IPS DF 6.9 (cell line): ENCODE results near the gene FASN.

ENCODE experiments used
- DNase-seq: peaks from one replicate; pipeline ENCODE4 v3.0.0-alpha.2; 2013; ENCODE audit warnings: low read depth, low spot score
- H3K27ac ChIP-seq: one replicate; pipeline ENCODE4 v1.5.1; 2013; ENCODE audit warnings: low read length, control low read depth
- H3K27me3 ChIP-seq: 2 replicates; pipeline ENCODE4 v1.6.1; 2013; ENCODE audit warnings: mild to moderate bottlenecking, low read length; ENCODE audit not compliant: control insufficient read depth, insufficient read depth
- H3K36me3 ChIP-seq: 2 replicates; pipeline ENCODE4 v1.6.1; 2013; ENCODE audit warnings: low read length; ENCODE audit not compliant: control insufficient read depth, insufficient read depth
- H3K4me1 ChIP-seq: 2 replicates; pipeline ENCODE4 v1.6.1; 2013; ENCODE audit warnings: low read length; ENCODE audit not compliant: control insufficient read depth, insufficient read depth
- H3K4me3 ChIP-seq: 2 replicates; pipeline ENCODE4 v1.5.1; 2013; ENCODE audit warnings: mild to moderate bottlenecking, low read length
- H3K9me3 ChIP-seq: 2 replicates; pipeline ENCODE4 v1.6.1; 2013; ENCODE audit warnings: low read length, inconsistent platforms; ENCODE audit not compliant: control insufficient read depth, insufficient read depth
- WGBS: extraction: QIAGEN DNeasy Blood & Tissue Kit; methylation state at CpG from one replicate; pipeline ENCODE4 v1.1.7; 2013; ENCODE audit warnings: mixed read lengths, missing lambda C conversion rate; ENCODE audit not compliant: insufficient read length, insufficient coverage; 5-methylcytosine and 5-hydroxymethylcytosine counted together

Gene FASN

DNA sequence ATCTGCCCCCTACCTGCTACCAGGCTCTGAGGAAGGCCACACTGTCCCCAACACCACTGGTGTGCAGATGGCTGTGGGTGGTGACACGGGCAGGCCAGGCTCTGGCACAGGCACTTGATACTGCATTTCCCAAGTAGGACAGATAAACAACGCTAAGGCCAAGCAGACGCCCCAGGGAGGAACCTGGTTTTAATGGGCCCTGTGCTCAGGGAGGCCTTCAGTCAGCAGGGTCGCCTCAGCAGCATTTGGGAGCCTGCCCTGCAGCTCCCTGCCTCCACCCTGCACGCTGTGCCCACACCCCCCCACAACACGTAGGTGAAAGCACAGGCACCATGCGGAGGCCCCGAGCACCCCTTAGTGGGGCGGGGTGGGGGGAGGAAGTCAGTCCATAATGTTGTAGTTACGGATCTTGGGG lies 3.3 kb upstream of the FASN start:
- Histone ChIP-seq H3K4me3 (no peak overlapping the region), H3K36me3 (no peaks in the 10 kb centered on the region; the same call in 1 of the 2 replicates), H3K9me3 (no peaks in the 10 kb centered on the region), H3K4me1 (peaks cover 24% of the 10 kb centered on the region), H3K27ac (no peak overlapping the region), H3K27me3 (no peaks in the 10 kb centered on the region)
- DNase-seq: no peak
- no CpG with 5 or more reads among the region's 10 CpGs for WGBS

GRCh38 chr17:82100502-82101298 lies 2.7 kb upstream of the FASN start:
- Histone ChIP-seq H3K9me3 (no peaks in the 10 kb centered on the region), H3K4me3 (no peak overlapping the region), H3K27me3 (no peaks in the 10 kb centered on the region), H3K4me1 (peaks cover 24% of the 10 kb centered on the region), H3K36me3 (peaks cover 5% of the 10 kb centered on the region), H3K27ac (no peak overlapping the region)
- no CpG with 5 or more reads among the region's 35 CpGs for WGBS
- DNase-seq: no peak

DNA sequence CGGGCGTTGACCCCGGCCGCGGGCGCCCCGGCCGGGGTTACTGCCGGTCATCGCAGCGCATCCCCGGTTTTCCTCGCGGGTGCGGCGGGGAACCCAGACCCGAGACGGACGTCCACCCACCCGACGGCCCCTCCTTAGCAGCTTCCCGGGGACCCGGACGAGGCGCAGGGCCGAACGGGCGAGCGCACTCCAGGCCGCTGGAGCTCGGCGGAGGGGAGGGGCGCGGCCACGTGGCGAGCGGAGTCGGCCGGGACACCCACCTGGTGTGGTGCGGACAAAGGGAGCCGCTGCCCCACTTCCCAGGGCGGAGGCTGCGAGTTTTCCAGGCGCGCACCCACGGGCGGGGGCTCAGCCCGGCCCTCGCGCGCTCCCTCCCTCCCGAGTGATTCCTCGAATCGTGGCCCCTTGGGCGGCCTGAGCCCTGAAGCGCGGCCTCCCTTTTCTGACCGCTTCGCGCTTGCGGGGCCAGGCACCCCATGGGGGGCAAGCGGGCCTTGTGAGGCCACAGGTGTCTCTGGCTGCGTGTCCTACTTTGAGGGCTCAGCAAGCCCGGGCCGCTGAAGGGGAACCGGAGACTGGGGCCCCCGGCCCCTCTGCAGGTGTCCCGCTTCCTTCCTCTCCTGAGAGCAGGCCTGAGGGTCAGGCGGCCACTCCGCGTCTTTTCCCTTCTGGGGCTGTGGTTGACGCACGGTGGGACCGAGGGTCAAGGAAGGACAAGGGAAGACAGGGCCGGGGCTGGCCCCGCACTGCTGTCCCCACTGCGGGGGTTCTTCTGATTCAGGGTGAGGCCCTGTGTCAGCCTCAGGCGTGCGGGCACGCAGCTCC lies 1.1 kb upstream of the FASN start:
- peaks cover 16% of the 10 kb centered on the region for H3K36me3 ChIP-seq
- H3K9me3 ChIP-seq: no peaks in the 10 kb centered on the region
- H3K4me1 ChIP-seq: peaks cover 21% of the 10 kb centered on the region
- H3K4me3 ChIP-seq: peak overlapping the region; percentile 78
- DNase-seq: no peak
- WGBS: no CpG with 5 or more reads among the region's 80 CpGs
- no peak overlapping the region for H3K27ac ChIP-seq
- H3K27me3 ChIP-seq: no peaks in the 10 kb centered on the region

- DNase-seq: no peak
- Histone ChIP-seq H3K4me3 (peak overlapping the region; percentile 78), H3K36me3 (peaks cover 29% of the 10 kb centered on the region), H3K9me3 (no peaks in the 10 kb centered on the region), H3K27ac (no peak overlapping the region), H3K4me1 (peaks cover 17% of the 10 kb centered on the region), H3K27me3 (no peaks in the 10 kb centered on the region)
- no CpG with 5 or more reads among the region's 36 CpGs for WGBS
These were observed 192 bp downstream of the FASN start for GRCh38 chr17:82097919-82098168.

- Histone ChIP-seq H3K4me1 (peaks cover 16% of the 10 kb centered on the region), H3K36me3 (peaks cover 34% of the 10 kb centered on the region), H3K9me3 (no peaks in the 10 kb centered on the region), H3K27me3 (no peaks in the 10 kb centered on the region), H3K4me3 (peak overlapping the region; percentile 78), H3K27ac (no peak overlapping the region)
- WGBS: no CpG with 5 or more reads among the region's 77 CpGs
- DNase-seq: no peak
These were observed 685 bp downstream of the FASN start for GRCh38 chr17:82097184-82097918.

- Histone ChIP-seq H3K36me3 (peaks cover 40% of the 10 kb centered on the region), H3K27ac (no peak overlapping the region), H3K4me3 (peak overlapping the region; percentile 78), H3K4me1 (peaks cover 16% of the 10 kb centered on the region), H3K9me3 (no peaks in the 10 kb centered on the region), H3K27me3 (no peaks in the 10 kb centered on the region)
- WGBS: no CpG with 5 or more reads among the region's 8 CpGs
- no peak for DNase-seq
These were observed 1.3 kb downstream of the FASN start for GRCh38 chr17:82096709-82097183.

- DNase-seq: no peak
- H3K27ac ChIP-seq: no peak overlapping the region
- peaks cover 47% of the 10 kb centered on the region for H3K36me3 ChIP-seq
- peaks cover 16% of the 10 kb centered on the region for H3K4me1 ChIP-seq
- H3K4me3 ChIP-seq: no peak overlapping the region; the same call in 1 of the 2 replicates
- no CpG with 5 or more reads among the region's 35 CpGs for WGBS
- H3K27me3 ChIP-seq: no peaks in the 10 kb centered on the region
- no peaks in the 10 kb centered on the region for H3K9me3 ChIP-seq
These were observed 2.0 kb downstream of the FASN start for GRCh38 chr17:82095777-82096708.

DNA sequence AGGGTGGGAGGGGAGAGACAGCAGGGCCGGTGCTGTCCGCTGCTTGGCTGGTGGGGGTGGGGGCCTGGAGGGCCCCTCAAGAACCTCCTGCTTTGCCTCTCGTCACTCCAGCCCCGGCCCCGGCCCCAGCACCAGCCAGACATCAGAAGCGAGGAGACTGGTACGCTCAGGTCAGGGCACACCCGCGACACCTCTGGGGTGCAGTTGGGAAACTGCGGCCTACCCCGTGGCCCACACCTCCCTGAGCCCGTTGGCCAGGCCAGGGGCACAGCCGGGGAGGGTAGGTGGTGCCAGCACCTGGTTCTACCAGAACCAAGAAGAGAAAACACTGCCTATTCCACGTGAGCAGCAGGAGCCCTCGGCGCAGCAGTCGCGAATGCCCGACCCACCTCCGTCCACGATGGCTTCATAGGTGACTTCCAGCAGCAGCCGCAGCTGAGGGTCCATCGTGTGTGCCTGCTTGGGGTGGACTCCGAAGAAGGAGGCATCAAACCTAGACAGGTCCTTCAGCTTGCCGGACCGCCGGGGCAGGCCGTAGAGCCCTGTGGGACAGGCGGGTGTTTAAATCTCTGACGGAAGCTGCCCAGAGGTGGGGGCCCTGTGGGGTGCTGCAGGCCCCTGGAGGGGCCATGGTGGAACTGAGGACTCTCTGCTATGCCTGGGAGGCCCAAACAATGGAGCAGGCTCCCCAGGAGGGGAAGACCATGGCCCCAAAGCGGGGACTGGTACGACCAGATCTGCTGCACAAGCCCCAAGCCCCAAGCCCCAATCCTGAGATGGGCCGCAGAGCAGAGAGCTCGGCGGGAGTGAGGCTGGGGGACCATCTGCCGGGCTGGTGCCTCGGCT lies 2.9 kb downstream of the FASN start:
- Histone ChIP-seq H3K4me1 (peaks cover 11% of the 10 kb centered on the region), H3K9me3 (no peaks in the 10 kb centered on the region), H3K36me3 (peaks cover 55% of the 10 kb centered on the region), H3K27ac (no peak overlapping the region), H3K4me3 (no peak overlapping the region), H3K27me3 (no peaks in the 10 kb centered on the region)
- no peak for DNase-seq
- no CpG with 5 or more reads among the region's 37 CpGs for WGBS

GRCh38 chr17:82092995-82093751 lies 4.9 kb downstream of the FASN start:
- Histone ChIP-seq H3K27ac (no peak overlapping the region), H3K9me3 (no peaks in the 10 kb centered on the region), H3K4me1 (peaks cover 11% of the 10 kb centered on the region), H3K27me3 (no peaks in the 10 kb centered on the region), H3K36me3 (peaks cover 75% of the 10 kb centered on the region), H3K4me3 (no peak overlapping the region)
- DNase-seq: no peak
- no CpG with 5 or more reads among the region's 40 CpGs for WGBS
